Fibroblast of peridontal ligament (primary cell): ENCODE data around the gene HOXB13.

ENCODE experiments used
- DNase-seq: peaks from one replicate; pipeline ENCODE4 v3.0.0-alpha.2; 2010; ENCODE audit errors: extremely low read depth

HOXB13 gene

GRCh38 chr17:48728232-48729231 lies at the start of gene HOXB13:
TSS of gene HOXB13 (minus strand) at chr17:48728750. CDS start at chr17:48728593, 157 bp downstream.
- DNase-seq = no peak

- no peak for DNase-seq
Observed at GRCh38 chr17:48776602-48777001, 48.1 kb upstream of the HOXB13 start.

- no peak for DNase-seq
Observed at GRCh38 chr17:48773245-48773644, 44.7 kb upstream of the HOXB13 start.

GRCh38 chr17:48770954-48771353 lies 42.4 kb upstream of the HOXB13 start:
- DNase-seq = no peak

- no peak for DNase-seq
Observed at GRCh38 chr17:48769009-48769675, 40.6 kb upstream of the HOXB13 start.

GRCh38 chr17:48767263-48767774 lies 38.8 kb upstream of the HOXB13 start:
- no peak for DNase-seq

GRCh38 chr17:48761114-48761513 lies 32.6 kb upstream of the HOXB13 start:
- DNase-seq = no peak

GRCh38 chr17:48760411-48760810 lies 31.9 kb upstream of the HOXB13 start:
- DNase-seq = no peak

- DNase-seq = no peak
Observed at GRCh38 chr17:48759288-48759687, 30.7 kb upstream of the HOXB13 start.

- DNase-seq = no peak
Observed at GRCh38 chr17:48757524-48757961, 29.0 kb upstream of the HOXB13 start.

GRCh38 chr17:48756830-48757251 lies 28.3 kb upstream of the HOXB13 start:
- DNase-seq = no peak

GRCh38 chr17:48755356-48755755 lies 26.8 kb upstream of the HOXB13 start:
- no peak for DNase-seq

- no peak for DNase-seq
Observed at GRCh38 chr17:48754500-48755261, 26.1 kb upstream of the HOXB13 start.

- no peak for DNase-seq
Observed at GRCh38 chr17:48753794-48754499, 25.4 kb upstream of the HOXB13 start.

- DNase-seq = no peak
Observed at GRCh38 chr17:48752399-48753288, 24.1 kb upstream of the HOXB13 start.

GRCh38 chr17:48751733-48752398 lies 23.3 kb upstream of the HOXB13 start:
- DNase-seq = no peak

- no peak for DNase-seq
Observed at GRCh38 chr17:48751172-48751571, 22.6 kb upstream of the HOXB13 start.

GRCh38 chr17:48749621-48750553 lies 21.3 kb upstream of the HOXB13 start:
- DNase-seq = no peak
